KOPT-K1 (cell line): ENCODE results near the gene ITCH.

Source experiments
- H3K27ac ChIP-seq: fragments of 200-600 bp; sonication (generic); 2 replicates; pipeline ENCODE4 v1.5.1; 2016; ENCODE audit warnings: antibody characterized with exemption, mild to moderate bottlenecking, low read depth, low read length; ENCODE audit not compliant: poor library complexity, severe bottlenecking
- H3K36me3 ChIP-seq: fragments of 200-600 bp; sonication (generic); 2 replicates; pipeline ENCODE4 v1.5.1; 2017; ENCODE audit warnings: antibody characterized with exemption, mild to moderate bottlenecking, low read length, moderate library complexity; ENCODE audit not compliant: insufficient read depth
- H3K9me3 ChIP-seq: fragments of 200-600 bp; sonication (generic); 2 replicates; pipeline ENCODE4 v1.5.1; 2017; ENCODE audit warnings: antibody characterized with exemption, low read length, mild to moderate bottlenecking; ENCODE audit not compliant: insufficient read depth, poor library complexity, severe bottlenecking

The ITCH gene

DNA sequence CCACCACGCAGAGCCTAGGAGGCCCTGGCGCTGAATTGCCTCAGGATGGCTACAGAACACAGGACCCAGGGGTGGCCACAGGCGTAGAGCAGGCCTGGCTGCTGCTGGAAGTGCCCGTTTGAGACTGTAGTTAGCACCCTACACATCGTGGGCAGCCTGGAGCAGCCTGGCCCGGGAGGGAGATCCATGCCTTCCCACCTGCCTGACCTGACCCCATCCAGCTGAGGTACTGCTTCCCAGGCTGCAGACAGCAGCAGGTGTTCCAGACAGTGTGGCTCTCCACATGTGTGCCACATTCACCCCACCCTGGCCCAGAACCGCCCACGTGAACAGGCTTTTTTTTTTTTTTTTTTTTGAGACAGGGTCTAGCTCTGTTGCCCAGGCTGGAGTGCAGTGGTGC is 174.6 kb downstream of the ITCH start:
- Histone ChIP-seq H3K9me3 (no peaks in the 10 kb centered on the region), H3K27ac (no peak overlapping the region), H3K36me3 (peaks cover 97% of the 10 kb centered on the region)

DNA sequence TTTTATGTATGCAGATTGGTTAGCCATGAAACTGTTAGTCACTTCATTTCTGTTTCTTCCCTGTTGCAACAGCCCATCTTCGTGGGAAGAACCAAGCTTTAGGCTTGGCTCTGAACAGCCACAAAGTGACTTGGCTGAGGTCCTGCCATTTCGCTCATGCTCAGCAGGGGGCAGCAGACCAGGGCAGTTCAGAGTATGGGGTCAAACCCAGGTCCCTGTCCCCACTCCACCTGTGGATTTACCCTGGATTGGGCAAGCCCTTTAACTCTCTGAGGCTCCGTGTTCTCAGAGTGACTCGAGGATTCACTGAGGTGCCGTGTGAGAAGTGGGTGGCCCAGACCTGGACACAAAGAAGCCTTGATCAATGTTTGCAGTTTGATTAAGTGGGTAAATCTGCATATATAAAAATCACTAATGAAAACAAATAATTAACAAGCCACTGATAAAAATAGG is 175.6 kb downstream of the ITCH start:
- H3K27ac ChIP-seq = no peak overlapping the region
- H3K36me3 ChIP-seq = peaks cover 89% of the 10 kb centered on the region
- no peaks in the 10 kb centered on the region for H3K9me3 ChIP-seq

GRCh38 chr20:34539756-34540155 is 176.7 kb downstream of the ITCH start:
- Histone ChIP-seq H3K36me3 (peaks cover 79% of the 10 kb centered on the region), H3K9me3 (no peaks in the 10 kb centered on the region), H3K27ac (no peak overlapping the region)

- Histone ChIP-seq H3K9me3 (no peaks in the 10 kb centered on the region), H3K36me3 (peaks cover 69% of the 10 kb centered on the region), H3K27ac (no peak overlapping the region)
Measured at GRCh38 chr20:34540596-34541263, 177.7 kb downstream of the ITCH start.

GRCh38 chr20:34541264-34541901 is 178.3 kb downstream of the ITCH start:
- Histone ChIP-seq H3K27ac (no peak overlapping the region), H3K36me3 (peaks cover 62% of the 10 kb centered on the region), H3K9me3 (no peaks in the 10 kb centered on the region)

GRCh38 chr20:34541917-34542316 is 178.8 kb downstream of the ITCH start:
- peaks cover 58% of the 10 kb centered on the region for H3K36me3 ChIP-seq
- H3K9me3 ChIP-seq = no peaks in the 10 kb centered on the region
- no peak overlapping the region for H3K27ac ChIP-seq

DNA sequence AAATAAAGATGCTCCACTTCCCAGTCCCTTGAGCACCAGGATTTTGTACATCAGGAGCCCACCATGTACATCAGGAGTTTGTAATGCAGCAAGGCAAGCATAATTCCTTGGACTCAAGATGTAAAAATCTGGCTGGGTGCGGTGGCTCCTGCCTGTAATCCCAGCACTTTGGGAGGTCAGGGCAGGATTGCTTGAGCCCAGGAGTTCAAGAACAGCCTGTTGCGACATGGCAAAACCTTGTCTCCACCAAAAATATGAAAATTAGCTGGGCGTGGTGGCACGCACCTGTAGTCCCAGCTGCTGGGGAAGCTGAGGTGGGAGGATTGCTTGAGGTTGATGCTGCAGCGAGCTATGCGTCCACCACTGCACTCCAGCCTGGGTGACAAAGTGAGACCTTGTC is 179.4 kb downstream of the ITCH start:
- peaks cover 52% of the 10 kb centered on the region for H3K36me3 ChIP-seq
- H3K9me3 ChIP-seq = no peaks in the 10 kb centered on the region
- H3K27ac ChIP-seq = no peak overlapping the region

- Histone ChIP-seq H3K9me3 (no peaks in the 10 kb centered on the region), H3K27ac (no peak overlapping the region), H3K36me3 (peaks cover 41% of the 10 kb centered on the region)
Measured at GRCh38 chr20:34543463-34544056, 180.5 kb downstream of the ITCH start.

DNA sequence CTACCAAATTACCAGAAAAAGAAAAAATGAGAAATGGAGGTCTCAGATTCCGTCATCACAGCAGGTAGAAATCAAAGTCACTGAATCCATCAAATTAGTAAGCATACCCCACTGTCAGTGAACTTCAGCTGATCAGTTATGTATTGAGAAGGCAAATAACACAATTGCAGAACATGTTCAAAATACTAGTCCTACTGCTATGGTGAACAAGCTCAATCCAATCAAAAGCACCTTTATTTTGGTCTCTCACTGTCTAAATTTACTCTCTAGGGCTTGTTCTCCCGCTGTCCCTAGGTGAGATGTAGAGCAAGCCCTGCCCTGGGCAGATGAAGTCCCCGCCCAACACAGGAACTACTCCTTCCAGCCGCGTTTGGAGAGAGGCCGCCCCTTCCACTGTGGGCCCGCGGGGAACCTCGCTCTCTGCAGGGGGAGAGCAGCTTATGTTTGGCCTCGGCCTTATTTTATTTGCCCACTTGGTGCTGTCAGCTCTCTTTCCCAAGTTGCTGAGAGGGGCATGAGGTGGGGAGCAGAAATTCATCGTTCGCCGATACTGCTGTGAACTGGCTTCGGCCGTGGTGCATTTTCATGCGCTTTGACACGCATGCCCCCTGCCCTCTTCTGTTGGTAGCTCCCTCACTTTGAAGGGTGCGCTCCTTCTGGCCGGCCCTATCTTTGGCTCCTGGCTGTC is 181.2 kb downstream of the ITCH start:
- no peak overlapping the region for H3K27ac ChIP-seq
- H3K9me3 ChIP-seq = no peaks in the 10 kb centered on the region
- peaks cover 34% of the 10 kb centered on the region for H3K36me3 ChIP-seq

- no peak overlapping the region for H3K27ac ChIP-seq
- H3K9me3 ChIP-seq = no peaks in the 10 kb centered on the region
- H3K36me3 ChIP-seq = peaks cover 9% of the 10 kb centered on the region
Measured at GRCh38 chr20:34546751-34547181, 183.7 kb downstream of the ITCH start.

DNA sequence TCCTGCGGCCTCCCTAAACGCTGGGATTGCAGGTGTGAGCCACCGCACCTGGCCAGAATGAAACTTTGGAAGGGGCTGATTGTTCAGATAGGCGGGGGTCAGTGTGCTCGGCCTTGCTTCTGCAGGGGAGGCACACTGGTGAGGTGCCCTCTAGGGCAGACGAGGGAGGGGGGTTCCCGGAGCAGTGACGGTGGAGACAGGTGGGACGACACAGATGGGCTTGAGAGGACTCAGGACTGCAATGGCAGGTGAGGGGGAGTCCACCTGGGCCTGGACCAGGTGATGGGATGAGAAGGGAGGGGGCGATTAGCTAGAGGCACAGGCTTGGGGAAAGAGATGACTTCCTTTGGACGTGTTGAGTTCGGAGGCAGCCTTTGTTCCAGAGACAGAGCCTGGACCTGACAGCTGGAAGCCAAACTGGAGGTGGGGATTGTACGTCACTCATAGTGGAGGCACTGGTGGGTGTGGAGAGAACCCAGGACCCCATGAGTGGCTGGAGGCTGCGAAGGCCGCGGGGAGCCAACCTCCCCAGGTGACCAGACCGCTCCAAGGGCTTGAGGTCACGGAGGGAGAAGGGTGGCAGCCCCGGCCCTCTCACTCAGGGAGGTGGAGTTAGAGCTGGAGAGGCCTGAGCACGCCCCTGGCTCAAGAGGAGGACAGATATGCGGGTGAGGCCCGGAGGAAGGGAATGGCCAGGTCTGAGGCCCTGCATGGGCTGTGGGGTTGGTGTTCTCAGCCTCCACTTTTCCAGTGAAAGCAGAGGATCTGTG is 185.0 kb downstream of the ITCH start:
- Histone ChIP-seq H3K36me3 (no peaks in the 10 kb centered on the region), H3K27ac (no peak overlapping the region), H3K9me3 (no peaks in the 10 kb centered on the region)

- H3K36me3 ChIP-seq = no peaks in the 10 kb centered on the region
- no peak overlapping the region for H3K27ac ChIP-seq
- no peaks in the 10 kb centered on the region for H3K9me3 ChIP-seq
Measured at GRCh38 chr20:34549291-34549928, 186.3 kb downstream of the ITCH start.

DNA sequence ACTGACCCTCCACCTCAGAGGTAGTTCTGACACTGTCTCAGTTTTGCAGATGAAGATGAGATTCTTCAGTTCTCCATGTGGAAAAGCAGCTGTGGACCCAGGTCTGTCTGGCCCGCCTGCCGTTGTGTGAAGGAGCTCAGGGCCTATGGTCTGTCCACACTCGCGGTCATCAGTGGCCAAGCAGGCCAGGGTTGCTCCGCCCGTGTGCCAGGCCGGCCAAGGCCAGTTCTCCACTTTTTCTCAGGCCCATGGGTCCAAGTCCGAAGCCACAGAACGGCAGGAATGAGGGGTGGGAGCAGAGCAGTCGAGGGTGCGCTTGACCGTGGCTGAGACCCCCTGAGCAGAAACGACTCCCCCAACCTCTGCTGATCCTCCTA is 186.8 kb downstream of the ITCH start:
- no peaks in the 10 kb centered on the region for H3K36me3 ChIP-seq
- H3K27ac ChIP-seq = no peak overlapping the region
- no peaks in the 10 kb centered on the region for H3K9me3 ChIP-seq

DNA sequence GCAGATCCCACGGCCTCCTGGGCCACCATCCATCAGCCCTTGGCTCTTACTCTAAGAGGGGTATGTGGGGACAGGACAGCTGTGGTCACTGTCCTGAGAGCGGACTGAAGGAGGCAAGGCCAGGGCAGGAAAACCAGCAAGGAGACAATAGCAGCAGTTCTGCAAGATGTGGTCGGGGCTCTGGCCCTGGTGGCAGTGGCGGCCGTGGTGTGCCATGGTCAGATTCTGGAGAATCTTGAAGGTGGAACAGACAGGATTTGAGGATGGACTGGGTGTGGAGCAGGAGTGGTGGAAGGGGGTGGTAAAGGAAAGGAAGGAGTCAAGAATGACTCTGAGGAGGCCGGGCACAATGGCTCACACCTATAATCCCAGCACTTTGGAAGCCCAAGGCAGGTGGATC is 189.5 kb downstream of the ITCH start:
- H3K27ac ChIP-seq = no peak overlapping the region
- H3K9me3 ChIP-seq = no peaks in the 10 kb centered on the region
- H3K36me3 ChIP-seq = no peaks in the 10 kb centered on the region
